HG03108 (cell line): ENCODE measurements around the gene SREK1.
A peak's percentile ranks its signal among the peaks of the same experiment; 100 is the strongest.
"Not testable (repeated sequence)": the region's sequence is repeated elsewhere in the genome, so short reads cannot be mapped to it uniquely, and the experiment has no call there.

Experiments
- ATAC-seq: cut with Tn5 transposase; IDR thresholded peaks from one replicate; pipeline ENCODE4 v1.9.1; 2021; ENCODE audit warnings: moderate library complexity; ENCODE audit not compliant: unreplicated experiment

Gene SREK1

GRCh38 chr5:66144074-66144833 lies at the start of gene SREK1:
Gene SREK1 (plus strand): TSS chr5:66144300. CDS start chr5:66144377, 77 bp downstream.
- peak; percentile 87 for ATAC-seq

- no peak for ATAC-seq
These were observed 43.2 kb upstream of the SREK1 start for GRCh38 chr5:66100851-66101250.

- no peak for ATAC-seq
These were observed 30.9 kb upstream of the SREK1 start for GRCh38 chr5:66113160-66113559.

- ATAC-seq, result no peak
These were observed 25.8 kb upstream of the SREK1 start for GRCh38 chr5:66118304-66118703.

GRCh38 chr5:66122379-66123034 lies 21.6 kb upstream of the SREK1 start:
- ATAC-seq, result no peak

GRCh38 chr5:66129144-66129543 lies 15.0 kb upstream of the SREK1 start:
- no peak for ATAC-seq

- no peak for ATAC-seq
These were observed 13.6 kb upstream of the SREK1 start for GRCh38 chr5:66130493-66130892.

- no peak for ATAC-seq
These were observed 9.7 kb upstream of the SREK1 start for GRCh38 chr5:66134407-66134861.

GRCh38 chr5:66136053-66136452 lies 8.0 kb upstream of the SREK1 start:
- ATAC-seq, result no peak

GRCh38 chr5:66136944-66137343 lies 7.2 kb upstream of the SREK1 start:
- not testable (repeated sequence) for ATAC-seq

GRCh38 chr5:66138637-66139317 lies 5.3 kb upstream of the SREK1 start:
- ATAC-seq, result no peak

GRCh38 chr5:66139318-66139712 lies 4.8 kb upstream of the SREK1 start:
- no peak for ATAC-seq

GRCh38 chr5:66142417-66142816 lies 1.7 kb upstream of the SREK1 start:
- ATAC-seq, result no peak

GRCh38 chr5:66143473-66144073 lies 527 bp upstream of the SREK1 start:
- ATAC-seq, result peak; percentile 20

GRCh38 chr5:66144834-66145390 lies 812 bp downstream of the SREK1 start:
- ATAC-seq, result peak; percentile 37

GRCh38 chr5:66145737-66146136 lies 1.6 kb downstream of the SREK1 start:
- no peak for ATAC-seq

GRCh38 chr5:66149950-66150349 lies 5.8 kb downstream of the SREK1 start:
- ATAC-seq, result no peak

- ATAC-seq, result no peak
These were observed 6.9 kb downstream of the SREK1 start for GRCh38 chr5:66151030-66151429.

- no peak for ATAC-seq
These were observed 7.4 kb downstream of the SREK1 start for GRCh38 chr5:66151491-66151890.

GRCh38 chr5:66157046-66157445 lies 12.9 kb downstream of the SREK1 start:
- no peak for ATAC-seq

- no peak for ATAC-seq
These were observed 17.3 kb downstream of the SREK1 start for GRCh38 chr5:66161356-66161755.
